Stomach (tissue), 9 donors: Measurements from ENCODE around the gene CNTNAP5. TPM values are rescaled to one million over a fixed set of nuclear protein-coding genes. Genes with fewer than 3 reads are reported as not detected.

Source experiments
- DNase-seq, 2 donors: peaks; one replicate each; pipeline versions ENCODE4 v3.0.0 to v3.0.0-alpha.2; 2013 to 2019
- H3K27ac ChIP-seq, 5 donors: fragments of 200-600 bp in 4 of 5; sonication (generic) in 4 of 5; one replicate each; pipeline ENCODE4 v1.5.1; 2013 to 2019; ENCODE audit warnings: mild to moderate bottlenecking in 1 of 5, moderate library complexity in 1 of 5
- H3K27me3 ChIP-seq, 3 donors: fragments of 200-600 bp; sonication (generic); one replicate each; pipeline ENCODE4 v1.5.1; 2017 to 2019; ENCODE audit warnings: mixed run types in 1 of 3
- H3K36me3 ChIP-seq, 4 donors: fragments of 200-600 bp; sonication (generic); 1 replicate in 3 of 4; 2 replicates in 1 of 4; pipeline ENCODE4 v1.5.1; 2016 to 2019
- H3K4me1 ChIP-seq, 4 donors: fragments of 200-600 bp; sonication (generic); one replicate each; pipeline ENCODE4 v1.5.1; 2016 to 2019
- H3K4me3 ChIP-seq, 4 donors: fragments of 200-600 bp; sonication (generic) in 3 of 4; one replicate each; pipeline ENCODE4 v1.5.1; 2016 to 2019; ENCODE audit warnings: mild to moderate bottlenecking in 1 of 4
- H3K9me3 ChIP-seq, 4 donors: fragments of 200-600 bp; sonication (generic); one replicate each; pipeline ENCODE4 v1.5.1; 2016 to 2019
- EP300 ChIP-seq: sonication (generic); formaldehyde crosslinking; IDR thresholded peaks from one replicate; pipeline ENCODE4 v1.6.1; 2017; ENCODE audit warnings: antibody characterized with exemption
- POLR2A ChIP-seq, 4 donors: fragments of 450-650 bp; IDR thresholded peaks; one replicate each; pipeline ENCODE4 v1.6.1; 2016; ENCODE audit warnings: antibody characterized with exemption in 4 of 4, control low read depth in 2 of 4, mild to moderate bottlenecking in 1 of 4, moderate library complexity in 1 of 4
- POLR2AphosphoS5 ChIP-seq, 3 donors: sonication (generic); formaldehyde crosslinking; IDR thresholded peaks; one replicate each; pipeline ENCODE4 v1.6.1; 2016; ENCODE audit warnings: antibody characterized with exemption in 3 of 3
- WGBS, 5 donors: extraction: QIAGEN DNeasy Blood & Tissue Kit in 3 of 5; methylation state at CpG; one replicate each; pipeline versions ENCODE4 v1.1.5 to v1.1.7; 2013 to 2018; 5-methylcytosine and 5-hydroxymethylcytosine counted together
- intact Hi-C: fragments of 100-400 bp; cut with DNase I; formaldehyde crosslinking; loops from one replicate; pipeline ENCODE4 v1.15.1; 2023; ENCODE audit warnings: low total_unique reads
- polyA plus RNA-seq, 3 donors: library from polyadenylated mRNA; stranded (reverse); fragments of 200-250 nt; gene quantifications; one replicate each; pipeline ENCODE4 v1.2.3, GENCODE V29; 2013
- total RNA-seq, 5 donors: library from RNA; depleted of rRNA; stranded (reverse); fragments of >200 nt; gene quantifications; one replicate each; pipeline versions ENCODE4 v1.1.0 to v1.2.3, GENCODE V29; 2014 to 2016
- TF ChIP-seq, protein P1 (sequence below), 7 experiments: fragments of 450-650 bp in 4 of 7; fragments of 200-600 bp in 3 of 7; sonication (generic) in 3 of 7; IDR thresholded peaks; one replicate each; pipeline ENCODE4 v1.5.1; 2016 to 2019; ENCODE audit warnings: antibody characterized with exemption in 7 of 7, control low read depth in 2 of 7, mild to moderate bottlenecking in 1 of 7
- donor health status: healthy with polysubstance abuse.
- donor health status: Bipolar disorder and iron deficiency.
- donor health status: healthy.

Gene CNTNAP5
- total and polyA plus RNA-seq, 8 donors: 1.3 TPM; not detected in 7

DNA sequence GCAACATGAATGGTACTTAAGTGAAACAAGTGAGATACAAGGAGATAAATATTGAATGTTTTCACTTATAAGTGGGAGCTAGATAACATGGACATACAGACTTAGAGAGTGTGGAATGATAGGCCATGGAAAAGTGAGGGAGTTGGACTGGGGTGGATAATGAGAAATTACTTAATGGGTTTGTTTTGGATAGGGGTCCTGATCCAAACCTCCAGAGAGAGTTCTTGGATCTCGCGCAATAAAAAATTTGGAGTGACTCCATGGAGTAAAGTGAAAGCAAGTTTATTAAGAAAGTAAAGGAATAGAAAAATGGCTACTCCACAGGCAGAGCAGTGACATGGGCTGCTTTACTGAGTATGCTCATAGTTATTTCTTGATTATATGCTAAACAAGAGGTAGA is 508.9 kb downstream of the CNTNAP5 start:
- H3K4me3 ChIP-seq: no peak overlapping the region
- 58 to 85% (median 62%) methylated on average over 2 of the region's 2 CpGs for WGBS, 5 donors
- H3K9me3 ChIP-seq: no peaks in the 10 kb centered on the region
- DNase-seq: peak in 1 of 2 donors; percentile 61
- no peak overlapping the region for H3K27ac ChIP-seq
- peaks cover 0 to 32% (median 6%) of the 10 kb centered on the region in 4 donors for H3K4me1 ChIP-seq
- no peaks in the 10 kb centered on the region for H3K27me3 ChIP-seq
- intact Hi-C loops: no loop called here
- TF ChIP-seq, protein P1, sequence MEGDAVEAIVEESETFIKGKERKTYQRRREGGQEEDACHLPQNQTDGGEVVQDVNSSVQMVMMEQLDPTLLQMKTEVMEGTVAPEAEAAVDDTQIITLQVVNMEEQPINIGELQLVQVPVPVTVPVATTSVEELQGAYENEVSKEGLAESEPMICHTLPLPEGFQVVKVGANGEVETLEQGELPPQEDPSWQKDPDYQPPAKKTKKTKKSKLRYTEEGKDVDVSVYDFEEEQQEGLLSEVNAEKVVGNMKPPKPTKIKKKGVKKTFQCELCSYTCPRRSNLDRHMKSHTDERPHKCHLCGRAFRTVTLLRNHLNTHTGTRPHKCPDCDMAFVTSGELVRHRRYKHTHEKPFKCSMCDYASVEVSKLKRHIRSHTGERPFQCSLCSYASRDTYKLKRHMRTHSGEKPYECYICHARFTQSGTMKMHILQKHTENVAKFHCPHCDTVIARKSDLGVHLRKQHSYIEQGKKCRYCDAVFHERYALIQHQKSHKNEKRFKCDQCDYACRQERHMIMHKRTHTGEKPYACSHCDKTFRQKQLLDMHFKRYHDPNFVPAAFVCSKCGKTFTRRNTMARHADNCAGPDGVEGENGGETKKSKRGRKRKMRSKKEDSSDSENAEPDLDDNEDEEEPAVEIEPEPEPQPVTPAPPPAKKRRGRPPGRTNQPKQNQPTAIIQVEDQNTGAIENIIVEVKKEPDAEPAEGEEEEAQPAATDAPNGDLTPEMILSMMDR (IDR thresholded peaks at IDR 0.05): no peak
- TF ChIP-seq EP300 (no peak), POLR2A (IDR thresholded peaks at IDR 0.05) (no peak)
- H3K36me3 ChIP-seq: no peaks in the 10 kb centered on the region

DNA sequence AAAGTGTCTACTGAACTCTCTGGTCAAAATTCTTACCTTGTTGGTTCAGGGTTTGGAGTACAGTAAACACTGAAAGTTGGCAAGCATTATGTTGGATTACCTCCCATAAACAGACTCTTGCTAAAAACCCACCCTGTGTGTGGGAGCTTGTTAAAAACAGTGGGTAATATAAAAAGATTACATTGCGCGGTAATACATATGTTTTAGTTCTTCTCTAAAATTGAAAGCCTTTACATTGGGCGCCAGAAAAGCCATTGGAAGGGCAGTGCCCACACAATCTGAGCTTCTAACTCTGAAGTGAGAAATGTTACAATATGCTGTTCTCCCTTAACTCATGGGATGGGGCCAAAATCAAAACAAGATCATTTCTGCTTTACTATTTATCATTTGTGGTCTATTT is 510.7 kb downstream of the CNTNAP5 start:
- H3K4me3 ChIP-seq: no peak overlapping the region
- peak in 1 of 2 donors; percentile 15 for DNase-seq
- no peaks in the 10 kb centered on the region for H3K27me3 ChIP-seq
- no peaks in the 10 kb centered on the region for H3K9me3 ChIP-seq
- H3K27ac ChIP-seq: no peak overlapping the region
- H3K36me3 ChIP-seq: no peaks in the 10 kb centered on the region
- TF ChIP-seq POLR2AphosphoS5 (IDR thresholded peaks at IDR 0.05) (no peak), EP300 (no peak), POLR2A (IDR thresholded peaks at IDR 0.05) (no peak)
- TF ChIP-seq, protein P1 (IDR thresholded peaks at IDR 0.05): no peak
- intact Hi-C loops: no loop called here
- H3K4me1 ChIP-seq: peaks cover 0 to 32% (median 6%) of the 10 kb centered on the region in 4 donors
- WGBS, 5 donors: 78 to 92% (median 90%) methylated on average over 3 of the region's 3 CpGs

DNA sequence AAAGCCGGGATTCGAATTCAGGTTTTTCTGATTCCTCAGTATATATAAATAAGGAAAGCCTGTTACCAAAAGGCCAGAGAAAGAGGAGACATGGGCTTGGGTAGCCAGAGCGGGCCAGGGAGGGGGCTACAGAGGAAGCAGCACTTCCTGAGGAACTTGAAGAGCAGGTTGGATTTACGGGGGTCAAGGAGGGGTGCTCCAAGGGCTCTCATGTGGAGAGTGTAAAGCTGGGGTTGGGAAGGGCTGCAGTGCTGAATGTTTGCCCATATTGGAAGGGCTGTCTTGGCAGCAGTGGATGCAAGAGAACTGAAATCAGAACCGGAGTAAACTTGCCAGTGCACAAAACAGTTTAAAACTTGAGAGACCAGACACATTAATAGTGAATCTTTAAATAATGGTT is 511.5 kb downstream of the CNTNAP5 start:
- Histone ChIP-seq H3K27ac (no peak overlapping the region), H3K27me3 (no peaks in the 10 kb centered on the region), H3K4me3 (no peak overlapping the region), H3K36me3 (no peaks in the 10 kb centered on the region), H3K9me3 (no peaks in the 10 kb centered on the region), H3K4me1 (peaks cover 0 to 32% (median 6%) of the 10 kb centered on the region in 4 donors)
- TF ChIP-seq POLR2A (IDR thresholded peaks at IDR 0.05): no peak
- TF ChIP-seq EP300: no peak
- TF ChIP-seq, protein P1 (IDR thresholded peaks at IDR 0.05): no peak
- TF ChIP-seq POLR2AphosphoS5 (IDR thresholded peaks at IDR 0.05): no peak
- DNase-seq: peak in 1 of 2 donors; percentile 26
- intact Hi-C loops: no loop called here
- WGBS, 5 donors: 55 to 76% (median 67%) methylated on average over 5 of the region's 5 CpGs

DNA sequence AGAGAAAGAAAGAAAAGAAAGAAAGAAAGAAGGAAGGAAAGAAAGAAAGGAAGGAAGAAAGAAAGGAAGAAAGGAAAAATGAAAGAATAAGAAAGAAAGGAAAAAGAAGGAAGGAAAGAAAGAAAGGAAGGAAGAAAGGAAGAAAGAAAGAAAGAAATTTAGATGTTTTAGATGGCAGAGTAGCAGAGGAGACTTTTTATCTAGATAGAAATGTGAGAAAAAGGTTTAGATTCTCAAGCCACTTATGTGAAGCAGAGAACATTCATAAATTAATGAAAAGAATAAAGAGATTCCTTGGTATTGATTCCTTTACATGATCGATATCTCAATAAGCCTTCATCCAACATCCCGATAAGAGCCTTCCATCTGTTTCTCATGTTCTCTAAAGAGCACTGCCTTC is 513.5 kb downstream of the CNTNAP5 start:
- Histone ChIP-seq H3K4me1 (peaks cover 0 to 31% (median 4%) of the 10 kb centered on the region in 4 donors), H3K27ac (no peak overlapping the region), H3K27me3 (no peaks in the 10 kb centered on the region), H3K9me3 (no peaks in the 10 kb centered on the region), H3K36me3 (no peaks in the 10 kb centered on the region), H3K4me3 (no peak overlapping the region)
- 91 to 99% (median 97%) methylated on average over 2 of the region's 2 CpGs for WGBS, 5 donors
- DNase-seq: no peak
- TF ChIP-seq POLR2A (IDR thresholded peaks at IDR 0.05): no peak
- TF ChIP-seq EP300: no peak
- no peak for TF ChIP-seq POLR2AphosphoS5 (IDR thresholded peaks at IDR 0.05)
- TF ChIP-seq, protein P1 (IDR thresholded peaks at IDR 0.05): no peak
- intact Hi-C loops: no loop called here
